Measurements from ENCODE around the gene SERPINB8.

Gene SERPINB8

GRCh38 chr18:63992751-63993150, 22.9 kb downstream of the SERPINB8 start:
- no peak overlapping the region for H3K9ac ChIP-seq (ENCODE audit: low read length)
- no peaks in the 10 kb centered on the region for H3K36me3 ChIP-seq (ENCODE audit: control insufficient read depth, insufficient read depth, low read length)
- H3K9me3 ChIP-seq (ENCODE audit: control insufficient read depth, low read length): no peaks in the 10 kb centered on the region
- no peak overlapping the region for H3K4me3 ChIP-seq (ENCODE audit: low read length)
- no peaks in the 10 kb centered on the region for H3K4me1 ChIP-seq (ENCODE audit: control insufficient read depth, insufficient read depth, low read length)
- no peaks in the 10 kb centered on the region for H3K27me3 ChIP-seq (ENCODE audit: control insufficient read depth, insufficient read depth, low read length)

GRCh38 chr18:63994783-63995399, 25.0 kb downstream of the SERPINB8 start:
- Histone ChIP-seq H3K36me3 (ENCODE audit: control insufficient read depth, insufficient read depth, low read length) (no peaks in the 10 kb centered on the region), H3K27me3 (ENCODE audit: control insufficient read depth, insufficient read depth, low read length) (no peaks in the 10 kb centered on the region), H3K4me3 (ENCODE audit: low read length) (no peak overlapping the region), H3K9me3 (ENCODE audit: control insufficient read depth, low read length) (no peaks in the 10 kb centered on the region), H3K9ac (ENCODE audit: low read length) (no peak overlapping the region), H3K4me1 (ENCODE audit: control insufficient read depth, insufficient read depth, low read length) (no peaks in the 10 kb centered on the region)

- H3K9me3 ChIP-seq (ENCODE audit: control insufficient read depth, low read length): no peaks in the 10 kb centered on the region
- no peaks in the 10 kb centered on the region for H3K36me3 ChIP-seq (ENCODE audit: control insufficient read depth, insufficient read depth, low read length)
- no peak overlapping the region for H3K4me3 ChIP-seq (ENCODE audit: low read length)
- H3K27me3 ChIP-seq (ENCODE audit: control insufficient read depth, insufficient read depth, low read length): no peaks in the 10 kb centered on the region
- no peak overlapping the region for H3K9ac ChIP-seq (ENCODE audit: low read length)
- no peaks in the 10 kb centered on the region for H3K4me1 ChIP-seq (ENCODE audit: control insufficient read depth, insufficient read depth, low read length)
These were observed 27.2 kb downstream of the SERPINB8 start for GRCh38 chr18:63997041-63997440.

GRCh38 chr18:63997606-63998005, 27.7 kb downstream of the SERPINB8 start:
- H3K9me3 ChIP-seq (ENCODE audit: control insufficient read depth, low read length): no peaks in the 10 kb centered on the region
- H3K4me3 ChIP-seq (ENCODE audit: low read length): no peak overlapping the region
- no peaks in the 10 kb centered on the region for H3K4me1 ChIP-seq (ENCODE audit: control insufficient read depth, insufficient read depth, low read length)
- H3K27me3 ChIP-seq (ENCODE audit: control insufficient read depth, insufficient read depth, low read length): no peaks in the 10 kb centered on the region
- no peak overlapping the region for H3K9ac ChIP-seq (ENCODE audit: low read length)
- no peaks in the 10 kb centered on the region for H3K36me3 ChIP-seq (ENCODE audit: control insufficient read depth, insufficient read depth, low read length)

DNA sequence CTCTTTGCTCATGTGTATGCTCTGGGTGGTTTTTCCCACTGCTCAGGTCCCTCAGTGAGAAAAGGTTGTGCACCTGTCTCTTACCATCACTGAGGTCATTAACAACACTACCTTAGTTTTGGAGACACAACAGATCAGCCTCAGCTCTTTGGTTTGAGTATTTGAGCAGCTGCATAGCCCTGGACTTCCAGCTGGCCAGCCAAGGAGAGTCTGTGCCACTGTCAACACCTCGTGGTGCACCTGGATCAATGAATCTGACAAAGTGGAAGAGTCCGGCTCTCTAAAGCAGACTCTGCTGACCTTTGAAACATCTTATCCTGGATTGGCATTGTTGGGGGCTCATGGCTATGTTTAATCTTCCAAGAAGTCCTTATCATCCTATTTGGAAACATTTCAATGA, 30.0 kb downstream of the SERPINB8 start:
- no peaks in the 10 kb centered on the region for H3K36me3 ChIP-seq (ENCODE audit: control insufficient read depth, insufficient read depth, low read length)
- no peaks in the 10 kb centered on the region for H3K27me3 ChIP-seq (ENCODE audit: control insufficient read depth, insufficient read depth, low read length)
- H3K9ac ChIP-seq (ENCODE audit: low read length): no peak overlapping the region
- H3K9me3 ChIP-seq (ENCODE audit: control insufficient read depth, low read length): no peaks in the 10 kb centered on the region
- no peak overlapping the region for H3K4me3 ChIP-seq (ENCODE audit: low read length)
- H3K4me1 ChIP-seq (ENCODE audit: control insufficient read depth, insufficient read depth, low read length): no peaks in the 10 kb centered on the region

DNA sequence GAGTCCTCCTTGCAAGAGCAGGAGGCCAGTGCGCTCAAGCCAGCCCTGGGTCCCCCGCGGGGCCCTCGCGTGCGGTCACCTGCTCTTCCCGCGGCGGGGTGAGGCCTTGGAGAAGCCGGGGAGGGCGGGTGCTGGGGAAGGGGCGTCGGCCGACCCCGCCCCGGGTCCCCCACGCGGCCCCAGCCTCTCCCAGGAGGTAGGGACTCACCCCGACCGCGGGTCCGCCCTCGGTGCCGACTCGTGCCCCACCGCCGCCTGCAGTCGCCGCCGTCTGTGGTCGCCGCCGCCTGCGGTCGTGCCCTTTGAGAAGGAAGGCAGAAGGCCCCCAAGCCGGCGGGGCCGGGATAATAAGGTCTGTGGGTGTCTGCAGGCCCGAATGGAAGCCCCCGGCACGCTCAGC, 32.7 kb downstream of the SERPINB8 start:
- H3K4me1 ChIP-seq (ENCODE audit: control insufficient read depth, insufficient read depth, low read length): no peaks in the 10 kb centered on the region

GRCh38 chr18:64009305-64009704, 39.4 kb downstream of the SERPINB8 start:
- no peaks in the 10 kb centered on the region for H3K27me3 ChIP-seq (ENCODE audit: control insufficient read depth, insufficient read depth, low read length)
- no peaks in the 10 kb centered on the region for H3K36me3 ChIP-seq (ENCODE audit: control insufficient read depth, insufficient read depth, low read length)
- H3K9me3 ChIP-seq (ENCODE audit: control insufficient read depth, low read length): no peaks in the 10 kb centered on the region
- H3K4me3 ChIP-seq (ENCODE audit: low read length): no peak overlapping the region
- no peak overlapping the region for H3K9ac ChIP-seq (ENCODE audit: low read length)
- H3K4me1 ChIP-seq (ENCODE audit: control insufficient read depth, insufficient read depth, low read length): no peaks in the 10 kb centered on the region

More for the DNA sequence above, 32.7 kb downstream of the SERPINB8 start:
- H3K4me3 ChIP-seq (ENCODE audit: low read length): no peak overlapping the region
- no peaks in the 10 kb centered on the region for H3K36me3 ChIP-seq (ENCODE audit: control insufficient read depth, insufficient read depth, low read length)
- H3K9me3 ChIP-seq (ENCODE audit: control insufficient read depth, low read length): no peaks in the 10 kb centered on the region
- H3K9ac ChIP-seq (ENCODE audit: low read length): no peak overlapping the region
- H3K27me3 ChIP-seq (ENCODE audit: control insufficient read depth, insufficient read depth, low read length): no peaks in the 10 kb centered on the region

DNA sequence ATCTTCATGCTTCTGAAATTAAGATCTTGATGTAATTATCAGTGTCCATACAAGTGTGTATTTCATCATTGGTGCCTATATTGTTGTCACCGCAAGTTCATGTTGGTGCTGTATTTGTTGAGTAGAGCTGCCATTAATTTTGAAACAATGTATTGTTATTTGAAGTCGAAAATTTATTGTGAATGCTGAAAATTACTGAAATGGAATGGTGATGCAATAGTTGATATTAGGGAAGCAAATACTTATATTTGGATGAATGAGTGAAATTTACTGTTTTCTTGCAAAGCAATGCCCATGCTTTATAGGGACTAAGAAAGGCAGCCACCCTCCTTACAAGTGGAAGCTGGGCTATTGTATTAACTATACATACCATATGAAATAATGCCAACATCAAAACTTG, 41.6 kb downstream of the SERPINB8 start:
- H3K4me3 ChIP-seq (ENCODE audit: low read length): no peak overlapping the region
- H3K27me3 ChIP-seq (ENCODE audit: control insufficient read depth, insufficient read depth, low read length): no peaks in the 10 kb centered on the region
- no peaks in the 10 kb centered on the region for H3K9me3 ChIP-seq (ENCODE audit: control insufficient read depth, low read length)
- H3K9ac ChIP-seq (ENCODE audit: low read length): no peak overlapping the region
- H3K4me1 ChIP-seq (ENCODE audit: control insufficient read depth, insufficient read depth, low read length): no peaks in the 10 kb centered on the region
- no peaks in the 10 kb centered on the region for H3K36me3 ChIP-seq (ENCODE audit: control insufficient read depth, insufficient read depth, low read length)

GRCh38 chr18:64017870-64018269, 48.0 kb downstream of the SERPINB8 start:
- Histone ChIP-seq H3K4me1 (ENCODE audit: control insufficient read depth, insufficient read depth, low read length) (no peaks in the 10 kb centered on the region), H3K9ac (ENCODE audit: low read length) (no peak overlapping the region), H3K9me3 (ENCODE audit: control insufficient read depth, low read length) (no peaks in the 10 kb centered on the region), H3K27me3 (ENCODE audit: control insufficient read depth, insufficient read depth, low read length) (no peaks in the 10 kb centered on the region), H3K4me3 (ENCODE audit: low read length) (no peak overlapping the region), H3K36me3 (ENCODE audit: control insufficient read depth, insufficient read depth, low read length) (no peaks in the 10 kb centered on the region)

DNA sequence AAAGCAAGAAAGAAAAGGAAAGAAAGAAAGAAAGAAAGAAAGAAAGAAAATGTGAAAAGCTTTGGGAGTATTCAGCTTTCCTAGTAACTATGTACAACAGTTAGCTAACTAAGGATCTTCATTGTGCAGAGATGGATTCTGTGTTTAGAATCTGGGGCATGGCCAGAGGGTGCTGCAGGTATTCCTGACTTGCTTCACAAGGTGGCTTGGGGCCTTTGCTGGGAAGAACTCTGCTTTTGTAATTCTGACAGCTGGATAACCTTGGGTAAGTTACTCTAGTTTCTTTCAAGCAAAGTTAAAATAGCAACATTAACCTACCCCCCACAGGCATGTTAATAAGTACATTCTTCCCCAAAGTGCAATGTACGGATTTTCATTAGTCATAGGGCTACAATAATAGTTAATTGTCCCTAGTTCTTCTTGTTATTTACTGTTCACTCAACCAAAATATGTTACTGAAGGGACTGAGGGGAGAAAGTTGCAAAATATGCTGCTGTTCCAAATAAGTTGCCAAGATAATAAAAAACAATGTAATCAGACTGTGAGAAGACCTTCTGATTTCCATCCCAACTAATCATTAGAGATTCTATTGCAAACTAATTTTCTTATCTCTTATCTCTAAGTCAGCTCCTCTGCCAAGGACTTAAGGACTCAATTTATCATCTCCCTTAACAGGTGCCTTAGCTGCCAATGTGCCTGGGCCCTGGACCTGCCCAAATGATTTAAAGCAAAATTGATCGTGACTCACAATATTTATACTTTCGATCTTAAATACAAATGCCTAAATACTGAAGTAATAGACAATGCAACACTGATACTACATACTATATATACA, 50.3 kb downstream of the SERPINB8 start:
- Histone ChIP-seq H3K4me1 (ENCODE audit: control insufficient read depth, insufficient read depth, low read length) (no peaks in the 10 kb centered on the region), H3K4me3 (ENCODE audit: low read length) (no peak overlapping the region), H3K9ac (ENCODE audit: low read length) (no peak overlapping the region), H3K9me3 (ENCODE audit: control insufficient read depth, low read length) (no peaks in the 10 kb centered on the region), H3K36me3 (ENCODE audit: control insufficient read depth, insufficient read depth, low read length) (no peaks in the 10 kb centered on the region), H3K27me3 (ENCODE audit: control insufficient read depth, insufficient read depth, low read length) (no peaks in the 10 kb centered on the region)

DNA sequence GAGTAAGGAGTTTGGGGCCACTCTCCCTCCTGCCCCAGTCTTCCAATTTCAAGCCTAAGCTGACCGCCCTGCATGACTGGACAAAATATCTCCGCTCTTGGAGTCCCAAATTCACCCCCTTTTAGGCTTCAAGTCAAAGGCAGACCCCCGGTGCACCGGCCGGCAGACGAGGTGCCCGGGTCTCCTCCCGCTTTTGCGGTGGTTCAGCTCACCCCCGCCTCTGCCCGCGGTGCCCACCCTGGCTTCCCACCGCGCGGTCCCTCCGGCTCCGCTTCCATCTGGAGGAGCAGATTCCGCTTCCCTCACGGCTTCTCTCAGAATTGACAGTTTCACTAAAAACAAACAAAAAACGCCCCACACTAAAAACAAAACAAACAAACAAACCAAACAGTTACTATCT, 56.5 kb downstream of the SERPINB8 start:
- no peaks in the 10 kb centered on the region for H3K4me1 ChIP-seq (ENCODE audit: control insufficient read depth, insufficient read depth, low read length)
- H3K27me3 ChIP-seq (ENCODE audit: control insufficient read depth, insufficient read depth, low read length): no peaks in the 10 kb centered on the region
- no peaks in the 10 kb centered on the region for H3K36me3 ChIP-seq (ENCODE audit: control insufficient read depth, insufficient read depth, low read length)
- no peak overlapping the region for H3K4me3 ChIP-seq (ENCODE audit: low read length)
- no peak overlapping the region for H3K9ac ChIP-seq (ENCODE audit: low read length)
- H3K9me3 ChIP-seq (ENCODE audit: control insufficient read depth, low read length): no peaks in the 10 kb centered on the region

DNA sequence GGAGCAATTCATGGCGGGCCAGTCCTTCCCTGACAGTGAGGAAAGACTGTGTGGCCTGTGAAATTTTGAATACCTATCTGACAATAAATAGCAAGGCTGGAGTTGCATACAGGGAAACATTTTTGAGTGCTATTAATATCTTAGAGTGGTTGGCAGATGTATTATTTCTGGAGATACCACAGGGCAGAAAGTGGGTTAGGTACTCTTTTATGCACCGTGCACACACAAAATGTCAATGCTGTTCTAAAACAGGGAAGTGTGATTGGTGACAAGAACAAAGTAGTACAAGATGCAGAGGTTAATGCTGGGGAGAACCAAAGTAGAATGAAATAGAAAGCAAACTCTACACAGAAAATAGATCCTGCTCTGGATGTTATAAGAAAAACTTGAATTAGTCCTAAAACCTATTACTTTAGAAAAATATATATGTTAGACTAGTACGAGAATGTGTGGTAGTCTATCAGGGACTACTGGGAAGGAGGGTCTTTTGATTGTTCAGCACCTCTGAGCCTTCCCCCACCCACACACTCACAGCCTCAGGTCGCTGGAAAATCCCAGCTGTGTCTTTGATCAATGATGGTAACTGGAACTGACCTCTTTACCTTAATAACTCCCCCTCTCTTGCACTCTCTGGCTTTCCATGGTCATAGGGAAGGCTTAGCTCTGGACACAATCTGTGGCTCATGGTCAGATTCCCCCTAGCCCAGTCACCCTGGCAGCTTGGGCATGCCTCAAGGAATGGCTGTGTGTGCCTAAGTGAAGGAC, 58.2 kb downstream of the SERPINB8 start:
- no peak overlapping the region for H3K4me3 ChIP-seq (ENCODE audit: low read length)
- H3K36me3 ChIP-seq (ENCODE audit: control insufficient read depth, insufficient read depth, low read length): no peaks in the 10 kb centered on the region
- no peak overlapping the region for H3K9ac ChIP-seq (ENCODE audit: low read length)
- no peaks in the 10 kb centered on the region for H3K4me1 ChIP-seq (ENCODE audit: control insufficient read depth, insufficient read depth, low read length)
- no peaks in the 10 kb centered on the region for H3K27me3 ChIP-seq (ENCODE audit: control insufficient read depth, insufficient read depth, low read length)
- H3K9me3 ChIP-seq (ENCODE audit: control insufficient read depth, low read length): no peaks in the 10 kb centered on the region

Measured in mucosa of stomach (tissue), 1 donor.